Measurements from ENCODE around the gene TM9SF4. TPM values are rescaled to one million over a fixed set of nuclear protein-coding genes. Genes with fewer than 3 reads are reported as not detected.

The TM9SF4 gene
- 19.3 and 30.1 TPM in 2 replicates for total RNA-seq

GRCh38 chr20:32109392-32110172 lies at the start of gene TM9SF4:
TSS of gene TM9SF4 (plus strand) at chr20:32109714. CDS start at chr20:32109741, 27 bp downstream.

GRCh38 chr20:32207626-32208498 lies 98.3 kb downstream of the TM9SF4 start, which contains the start of the genes PLAGL2 and POFUT1:
TSS of gene PLAGL2 (minus strand) at chr20:32207743. CDS start at chr20:32202178, 5,565 bp downstream.
TSS of gene POFUT1 (plus strand) at chr20:32207880. CDS start at chr20:32207942, 62 bp downstream.

Other genes starting within 250 kb of the TM9SF4 start
- gene DUSP15, start 239.2 kb upstream of the TM9SF4 start, total RNA-seq: not detected in 2 replicates
- gene TTLL9, start 239.1 kb upstream of the TM9SF4 start, total RNA-seq: not detected in 2 replicates
- 4.0 and 6.1 TPM in 2 replicates for gene PDRG1, start 157.7 kb upstream of the TM9SF4 start, total RNA-seq
- not detected in 2 replicates for gene XKR7, start 141.6 kb upstream of the TM9SF4 start, total RNA-seq
- 7.8 and 13.1 TPM in 2 replicates for gene CCM2L, start 99.3 kb upstream of the TM9SF4 start, total RNA-seq
- gene HCK, start 57.5 kb upstream of the TM9SF4 start, total RNA-seq: not detected in 2 replicates
- gene PLAGL2, start 98.0 kb downstream of the TM9SF4 start, total RNA-seq: 1.7 and 2.9 TPM in 2 replicates
- 24.5 and 27.1 TPM in 2 replicates for gene POFUT1, start 98.2 kb downstream of the TM9SF4 start, total RNA-seq
- 28.6 and 29.3 TPM in 2 replicates for gene KIF3B, start 167.9 kb downstream of the TM9SF4 start, total RNA-seq
- 31.2 and 45.8 TPM in 2 replicates for gene ASXL1, start 248.6 kb downstream of the TM9SF4 start, total RNA-seq

Data from endothelial cell of coronary artery (primary cell).